HG02642 (cell line): Measurements from ENCODE around the gene CMTM5.
"Not testable (repeated sequence)": the region's sequence is repeated elsewhere in the genome, so short reads cannot be mapped to it uniquely, and the experiment has no call there.

Experiments
- ATAC-seq: cut with Tn5 transposase; IDR thresholded peaks from one replicate; pipeline ENCODE4 v1.9.1; 2021; ENCODE audit warnings: mild to moderate bottlenecking; ENCODE audit not compliant: unreplicated experiment, poor library complexity

CMTM5 gene

DNA sequence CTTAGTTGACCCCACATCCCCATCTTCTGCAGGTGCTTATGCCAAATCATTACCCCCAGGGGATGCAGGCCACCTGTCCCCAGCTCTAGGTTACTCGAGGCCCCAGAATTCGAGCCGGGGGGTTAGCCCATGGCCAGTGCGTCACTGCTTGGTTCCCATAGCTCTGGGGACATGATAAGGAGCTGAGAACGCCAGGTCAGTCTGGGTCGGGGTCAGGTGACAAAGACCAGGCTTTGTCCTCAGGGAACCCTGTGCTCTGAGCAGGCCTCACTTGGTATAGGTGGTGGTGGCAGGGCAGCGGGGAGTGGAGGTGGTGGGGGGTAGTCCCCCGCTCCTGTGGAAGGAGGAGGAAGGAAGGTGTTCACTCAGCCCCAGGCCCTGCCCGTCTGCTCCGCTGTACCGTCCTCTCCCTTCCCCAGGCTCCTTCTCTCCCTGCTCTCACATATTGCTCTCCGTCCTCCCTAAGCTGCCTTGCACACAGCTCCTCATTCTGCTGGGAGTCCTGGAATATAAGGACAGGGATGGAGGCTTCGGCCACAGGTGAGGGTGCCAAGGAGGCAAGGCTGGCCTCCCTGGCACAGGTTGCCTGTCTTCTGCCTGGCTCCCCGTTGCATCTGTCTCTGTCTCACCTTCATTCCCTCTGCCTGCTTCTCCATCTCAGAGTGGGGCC, 33.3 kb downstream of the CMTM5 start:
- no peak for ATAC-seq

DNA sequence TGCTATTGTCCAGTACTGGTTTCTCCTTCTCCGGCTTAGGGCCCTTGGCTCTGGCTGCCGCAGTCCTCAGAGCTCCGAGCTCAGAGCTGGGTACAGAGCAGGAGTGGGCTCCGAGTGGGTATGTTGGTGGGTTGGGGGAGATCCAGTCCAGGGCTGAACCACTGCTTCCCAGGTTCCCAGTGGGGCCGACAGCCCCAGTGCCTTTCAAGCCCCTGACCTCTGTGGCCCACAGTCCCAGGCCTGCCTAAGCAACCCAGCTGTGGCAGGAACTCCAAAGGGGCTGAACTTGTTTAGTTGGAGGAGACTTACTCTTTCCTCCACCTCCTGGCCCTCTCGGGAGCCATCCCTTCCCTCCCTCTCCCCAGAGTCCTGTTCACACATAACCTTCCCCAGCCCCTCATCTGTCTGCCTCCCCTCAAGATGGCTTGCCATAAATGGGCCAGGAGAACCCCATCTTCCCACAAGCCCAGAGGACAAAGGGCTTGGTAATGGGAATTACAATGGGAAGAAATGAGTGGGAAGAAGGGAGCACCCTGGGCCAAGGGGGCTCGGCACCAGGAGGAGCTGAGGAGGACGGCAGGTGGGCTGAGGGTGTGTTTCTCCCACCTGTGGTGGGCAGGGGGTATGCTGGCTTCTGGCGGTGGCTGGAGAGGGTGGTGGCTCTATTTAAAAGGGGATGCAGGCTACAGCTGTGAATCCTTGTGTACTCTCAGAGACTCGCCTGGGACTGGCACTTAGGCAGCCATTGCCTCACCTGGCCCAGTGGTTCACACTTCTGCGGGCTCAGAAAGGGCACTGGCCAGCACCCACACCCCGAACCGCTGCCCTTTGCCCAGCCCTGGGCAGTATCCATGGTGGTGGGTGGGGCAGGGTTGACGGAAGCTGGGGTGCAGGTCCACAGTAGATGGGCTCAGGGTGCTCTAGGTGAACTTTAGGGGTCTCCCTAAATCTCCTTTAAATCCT, 35.0 kb downstream of the CMTM5 start:
- ATAC-seq: no peak

DNA sequence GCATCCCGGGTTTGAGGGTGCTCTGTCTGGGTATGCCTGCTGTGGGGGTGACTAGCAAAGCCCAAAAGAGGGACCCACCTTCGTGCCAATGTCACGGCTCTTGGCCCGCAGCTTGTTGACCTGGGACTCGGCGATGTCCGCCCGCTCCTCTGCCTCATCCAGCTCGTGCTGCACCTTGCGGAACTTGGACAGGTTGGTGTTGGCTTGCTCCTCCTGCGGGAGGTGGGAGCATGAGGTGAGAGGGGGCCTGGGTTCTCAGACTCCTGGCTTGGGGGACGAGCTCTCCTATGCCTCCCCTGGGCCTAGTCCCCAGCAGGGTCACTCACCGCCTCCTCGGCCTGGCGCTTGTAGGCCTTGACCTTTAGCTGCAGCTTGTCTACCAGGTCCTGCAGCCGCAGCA, 36.8 kb downstream of the CMTM5 start:
- no peak for ATAC-seq

DNA sequence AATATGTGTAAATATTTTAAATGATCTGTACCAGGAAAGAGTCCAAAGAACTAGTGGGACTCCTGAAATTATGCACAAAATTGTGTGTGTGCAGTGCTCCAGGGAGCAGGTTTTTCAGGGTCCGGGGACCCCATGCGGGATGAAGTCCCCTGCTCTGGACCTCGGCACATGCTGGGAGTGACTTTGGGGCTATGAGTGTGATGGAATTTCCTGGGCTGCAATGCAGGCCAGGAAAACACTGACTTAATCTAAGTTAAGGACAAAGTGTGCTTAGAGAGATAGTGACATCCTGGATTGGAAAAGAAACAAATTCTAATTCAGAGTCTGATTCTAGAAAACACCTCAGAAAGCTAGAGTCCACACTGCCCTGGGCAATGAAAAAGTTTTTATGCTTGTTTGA, 37.4 kb downstream of the CMTM5 start:
- no peak for ATAC-seq

DNA sequence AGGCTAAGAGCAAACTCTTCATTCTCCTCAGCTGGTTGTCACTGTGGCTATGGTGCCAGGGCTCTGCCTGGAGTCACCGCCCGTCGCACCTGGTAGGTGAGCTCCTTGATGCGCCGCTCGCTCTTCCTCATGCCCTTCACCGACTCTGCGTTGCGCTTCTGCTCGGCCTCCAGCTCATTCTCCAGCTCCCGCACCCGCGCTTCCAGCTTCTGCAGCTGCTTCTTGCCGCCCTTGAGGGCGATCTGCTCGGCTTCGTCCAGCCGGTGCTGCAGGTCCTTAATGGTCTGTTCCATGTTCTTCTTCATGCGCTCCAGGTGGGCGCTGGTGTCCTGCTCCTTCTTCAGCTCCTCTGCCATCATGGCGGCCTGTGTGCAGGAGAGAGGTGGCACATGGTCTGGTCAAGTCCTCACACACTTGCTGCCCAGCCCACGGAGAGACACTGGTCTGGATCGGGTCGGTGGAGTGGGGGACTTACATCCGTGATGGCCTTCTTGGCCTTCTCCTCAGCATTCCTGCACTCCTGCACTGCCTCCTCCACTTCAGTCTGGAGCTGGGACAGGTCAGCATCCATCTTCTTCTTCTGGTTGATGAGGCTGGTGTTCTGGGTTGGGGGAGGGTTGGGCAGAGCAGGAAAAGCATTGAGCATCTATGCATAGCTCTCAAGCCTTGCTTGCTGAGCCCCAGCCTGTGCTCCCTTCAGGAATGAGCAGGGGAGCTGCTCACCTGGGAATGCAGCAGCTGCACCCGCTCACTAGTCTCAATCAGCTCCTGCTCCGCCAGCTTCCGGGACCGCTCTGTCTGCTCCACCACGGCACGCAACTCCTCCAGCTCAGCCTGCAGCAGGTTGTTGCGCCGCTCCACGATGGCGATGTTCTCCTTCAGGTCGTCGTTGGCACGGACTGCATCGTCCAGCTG, 38.3 kb downstream of the CMTM5 start:
- no peak for ATAC-seq

DNA sequence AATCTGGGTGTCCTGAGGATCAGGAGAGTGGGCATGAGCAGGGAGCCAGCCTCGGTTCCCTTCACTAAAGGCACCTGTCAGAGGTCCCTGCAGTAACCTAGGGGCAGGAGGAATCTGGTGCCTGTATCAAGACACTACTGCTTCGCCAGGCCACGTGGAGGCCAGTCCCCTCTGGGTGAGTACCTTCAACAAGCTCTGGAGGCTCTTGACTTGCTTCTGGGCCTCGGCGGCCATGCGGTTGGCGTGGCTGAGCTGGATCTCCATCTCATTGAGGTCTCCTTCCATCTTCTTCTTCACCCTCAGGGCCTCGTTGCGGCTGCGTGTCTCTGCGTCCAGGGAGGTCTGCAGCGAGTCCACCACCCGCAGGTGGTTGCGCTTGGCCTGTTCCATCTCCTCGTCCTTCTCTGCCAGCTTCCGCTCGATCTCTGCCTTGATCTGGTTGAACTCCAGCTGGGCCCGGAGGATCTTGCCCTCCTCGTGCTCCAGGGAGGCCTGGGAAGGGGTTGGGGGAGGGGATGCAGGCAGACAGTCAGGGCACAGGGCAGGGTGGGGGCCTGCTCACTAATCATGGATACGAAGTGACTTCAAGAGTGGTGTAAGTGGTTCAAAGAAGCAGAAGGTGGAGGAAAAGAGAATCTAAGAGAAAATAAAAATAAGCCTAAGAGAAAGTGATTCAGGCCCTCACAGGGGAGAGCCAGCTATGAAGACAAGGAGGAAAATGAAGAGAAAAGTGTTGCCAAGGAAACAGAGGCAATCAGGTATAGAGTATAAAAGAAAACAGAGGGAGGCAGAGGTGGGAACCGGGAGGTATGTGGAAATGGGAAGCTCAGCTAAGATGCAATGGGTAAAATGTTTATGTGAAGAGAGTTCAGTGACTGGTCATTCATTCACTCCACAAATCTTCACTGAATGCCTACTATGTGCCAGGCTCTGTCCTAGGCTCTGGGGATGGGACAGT, 39.3 kb downstream of the CMTM5 start:
- no peak for ATAC-seq

DNA sequence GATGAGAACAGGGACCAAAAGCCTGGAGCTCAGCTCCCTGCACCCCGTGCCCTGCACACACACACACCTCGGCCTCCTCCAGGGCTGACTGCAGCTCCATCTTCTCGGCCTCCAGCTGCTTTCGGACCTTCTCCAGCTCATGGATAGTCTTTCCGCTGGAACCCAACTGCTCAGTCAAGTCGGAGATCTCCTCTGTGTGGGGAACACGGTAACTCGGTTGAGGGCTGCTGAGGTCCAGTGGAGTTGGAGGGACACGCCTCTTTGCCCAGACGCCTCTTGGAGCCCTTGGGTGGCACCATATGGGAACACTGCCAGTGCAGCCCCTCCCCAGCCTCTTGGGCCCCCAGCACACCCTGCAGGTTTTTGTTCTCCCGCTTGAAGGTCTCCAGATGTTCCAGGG, 40.0 kb downstream of the CMTM5 start:
- no peak for ATAC-seq

DNA sequence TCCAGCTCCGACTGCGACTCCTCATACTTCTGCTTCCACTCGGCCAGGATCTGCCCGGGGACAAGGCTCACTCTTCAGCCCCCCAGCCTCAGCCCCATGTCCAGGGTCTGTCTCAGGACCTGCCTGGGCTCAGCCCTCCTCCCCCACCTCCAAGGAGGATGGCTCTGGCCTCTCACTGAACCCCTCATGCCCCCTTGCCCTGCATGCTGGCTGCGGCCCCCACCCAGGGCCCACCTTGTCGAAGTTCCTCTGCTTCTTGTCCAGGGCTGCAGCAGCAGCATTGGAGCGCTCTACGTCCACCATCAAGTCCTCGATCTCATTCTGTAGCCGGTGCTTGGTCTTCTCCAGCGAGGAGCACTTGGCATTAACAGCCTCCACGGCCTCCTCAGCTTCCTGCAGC, 40.4 kb downstream of the CMTM5 start:
- not testable (repeated sequence) for ATAC-seq

DNA sequence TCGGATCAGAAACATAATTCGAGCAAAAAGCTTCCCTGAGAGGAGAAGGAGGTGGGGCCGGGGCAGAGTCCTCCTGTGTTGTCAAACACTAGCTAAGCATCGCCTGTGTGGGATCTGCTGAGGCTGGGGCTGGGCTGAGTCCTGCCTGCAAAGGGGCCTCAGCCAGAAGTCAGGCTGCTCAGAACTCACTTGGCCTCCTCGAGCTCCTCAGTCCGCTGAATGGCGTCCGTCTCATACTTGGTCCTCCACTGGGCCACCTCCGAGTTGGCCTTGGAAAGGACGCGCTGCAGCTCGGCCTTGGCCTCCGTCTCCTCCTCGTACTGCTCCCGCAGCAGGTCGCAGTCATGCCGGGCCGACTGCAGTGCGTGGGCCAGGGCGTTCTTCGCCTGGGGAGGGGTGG, 41.2 kb downstream of the CMTM5 start:
- ATAC-seq: no peak

DNA sequence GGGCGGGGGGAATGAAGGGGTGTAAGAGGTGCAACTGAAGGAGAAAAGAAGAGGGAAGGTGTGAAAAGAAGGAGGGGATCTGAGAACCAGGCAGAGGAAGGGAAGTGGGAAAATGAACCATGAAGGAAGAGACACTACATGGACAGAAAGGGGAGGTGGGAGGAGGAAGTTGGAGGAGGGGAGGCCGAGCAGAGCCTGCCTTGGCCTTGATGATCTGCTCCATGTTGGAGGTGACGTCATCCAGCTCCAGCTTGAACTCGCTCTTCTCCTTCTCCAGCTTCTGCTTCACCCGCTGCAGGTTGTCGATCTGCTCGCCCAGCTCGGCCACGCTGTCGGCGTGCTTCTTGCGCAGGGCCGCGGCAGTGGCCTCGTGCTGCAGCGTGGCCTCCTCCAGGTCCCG, 42.8 kb downstream of the CMTM5 start:
- ATAC-seq: not testable (repeated sequence)

DNA sequence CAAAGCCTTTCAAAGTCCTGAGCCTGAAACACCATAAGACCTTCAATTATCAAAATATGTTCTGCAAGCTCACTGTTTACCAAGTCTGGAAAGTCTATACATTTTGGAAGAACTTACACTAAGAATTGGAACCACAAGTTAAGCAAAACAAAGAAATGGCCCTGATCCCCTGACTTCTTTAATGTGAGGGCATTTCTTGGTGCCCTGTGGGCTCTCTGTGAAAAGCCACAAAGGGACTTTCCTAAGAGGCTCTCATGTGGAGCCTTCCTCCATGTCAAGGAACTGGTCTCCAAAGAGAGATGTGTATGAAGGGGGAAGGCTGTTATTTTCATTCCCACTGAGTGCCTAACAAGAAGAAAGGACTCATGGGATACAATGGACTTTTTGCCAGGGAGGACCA, 44.7 kb downstream of the CMTM5 start:
- ATAC-seq: no peak

DNA sequence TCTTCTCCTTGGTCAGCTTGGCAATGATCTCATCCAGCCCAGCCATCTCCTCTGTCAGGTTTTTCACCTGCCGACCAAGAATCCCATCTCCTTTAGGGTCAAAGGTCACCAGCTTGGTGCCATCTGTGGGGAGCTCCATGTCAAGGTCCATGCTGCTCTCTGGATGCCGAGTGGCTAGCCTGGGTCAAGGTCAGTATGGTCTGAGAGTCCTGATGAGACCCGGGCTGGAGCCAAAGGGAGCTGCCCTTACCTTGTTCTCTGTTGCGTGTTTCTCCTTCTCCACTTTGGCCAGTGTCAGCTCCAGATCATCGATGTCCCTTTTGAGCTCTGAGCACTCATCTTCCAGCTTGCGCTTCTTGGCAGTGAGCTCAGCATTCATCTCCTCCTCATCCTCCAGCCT, 46.8 kb downstream of the CMTM5 start:
- ATAC-seq: no peak

DNA sequence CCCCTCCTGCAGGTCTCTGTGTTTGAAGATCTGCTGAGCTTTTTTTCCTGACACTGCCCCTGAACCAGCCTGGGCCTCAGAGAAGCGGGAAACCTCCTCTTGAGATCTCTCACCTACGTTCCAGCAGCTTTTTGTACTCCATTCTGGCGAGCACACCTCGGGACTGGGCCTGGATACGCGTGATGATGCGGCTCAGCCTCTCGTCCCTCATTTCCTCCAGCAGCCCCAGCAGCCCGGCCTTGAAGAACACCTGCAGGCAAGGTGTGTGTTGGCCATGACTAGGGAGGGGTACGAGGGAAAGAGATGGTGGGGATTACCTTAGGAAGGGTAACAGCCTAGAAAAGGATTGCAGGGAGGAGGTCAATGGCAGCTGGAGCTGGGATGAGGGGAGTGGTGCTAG, 48.3 kb downstream of the CMTM5 start:
- no peak for ATAC-seq

DNA sequence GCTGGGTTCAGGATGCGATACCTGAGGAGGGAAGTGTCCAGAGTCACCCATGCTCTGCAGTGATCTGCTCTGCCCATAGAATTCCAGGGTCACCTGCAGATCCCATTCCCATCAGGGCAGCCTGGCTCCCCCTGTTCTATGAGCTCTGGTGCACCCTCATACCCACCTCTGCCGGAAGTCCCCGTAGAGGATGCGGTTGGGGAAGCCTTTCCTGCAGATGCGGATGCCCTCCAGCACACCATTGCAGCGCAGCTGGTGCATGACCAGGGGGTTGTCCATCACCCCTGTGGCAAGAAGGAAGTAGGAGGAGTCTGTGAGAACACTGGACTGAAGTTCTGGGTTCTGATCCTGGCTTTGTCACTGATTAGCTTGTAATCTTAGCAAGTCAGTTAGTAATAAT, 49.0 kb downstream of the CMTM5 start:
- ATAC-seq: not testable (repeated sequence)

DNA sequence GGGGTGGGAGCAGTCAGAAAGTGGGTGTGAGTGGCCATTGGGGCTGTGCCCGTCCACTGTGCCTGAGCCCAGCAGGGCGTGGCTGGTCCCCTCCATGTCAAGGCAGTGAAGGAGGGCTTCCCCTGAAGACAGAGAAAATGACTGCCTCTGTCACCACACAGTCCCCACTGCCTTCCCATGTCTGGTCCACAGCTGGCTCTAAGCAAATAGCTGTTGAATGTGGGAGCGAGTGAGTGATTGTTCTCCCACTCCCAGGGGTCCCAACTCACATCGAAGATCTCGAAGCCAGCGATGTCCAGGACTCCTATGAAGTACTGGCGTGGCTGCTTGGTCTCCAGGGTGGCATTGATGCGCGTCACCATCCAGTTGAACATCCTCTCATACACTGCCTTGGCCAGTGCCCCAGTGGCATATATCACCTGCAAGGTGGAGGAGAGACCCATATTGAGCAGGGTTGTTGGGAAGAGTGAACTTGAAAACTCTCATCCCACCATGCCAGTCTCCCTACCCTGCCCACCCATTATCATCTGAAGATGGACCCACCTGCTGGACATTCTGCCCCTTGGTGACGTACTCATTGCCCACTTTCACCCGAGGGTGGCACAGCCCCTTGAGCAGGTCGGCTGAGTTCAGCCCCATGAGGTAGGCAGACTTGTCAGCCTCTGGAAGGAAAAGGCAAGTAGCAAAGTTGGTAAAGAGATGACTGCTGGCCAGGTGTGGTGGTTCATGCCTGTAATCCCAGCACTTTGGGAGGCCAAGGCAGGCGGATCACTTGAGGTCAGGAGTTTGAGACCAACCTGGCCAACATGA, 52.0 kb downstream of the CMTM5 start:
- ATAC-seq: no peak
